ENCODE results near the gene SLC25A6. TPM values are rescaled to one million over a fixed set of nuclear protein-coding genes. Genes with fewer than 3 reads are reported as not detected.

The SLC25A6 gene
- polyA plus RNA-seq, 1 donor from 2014 or later, result 184 TPM

DNA sequence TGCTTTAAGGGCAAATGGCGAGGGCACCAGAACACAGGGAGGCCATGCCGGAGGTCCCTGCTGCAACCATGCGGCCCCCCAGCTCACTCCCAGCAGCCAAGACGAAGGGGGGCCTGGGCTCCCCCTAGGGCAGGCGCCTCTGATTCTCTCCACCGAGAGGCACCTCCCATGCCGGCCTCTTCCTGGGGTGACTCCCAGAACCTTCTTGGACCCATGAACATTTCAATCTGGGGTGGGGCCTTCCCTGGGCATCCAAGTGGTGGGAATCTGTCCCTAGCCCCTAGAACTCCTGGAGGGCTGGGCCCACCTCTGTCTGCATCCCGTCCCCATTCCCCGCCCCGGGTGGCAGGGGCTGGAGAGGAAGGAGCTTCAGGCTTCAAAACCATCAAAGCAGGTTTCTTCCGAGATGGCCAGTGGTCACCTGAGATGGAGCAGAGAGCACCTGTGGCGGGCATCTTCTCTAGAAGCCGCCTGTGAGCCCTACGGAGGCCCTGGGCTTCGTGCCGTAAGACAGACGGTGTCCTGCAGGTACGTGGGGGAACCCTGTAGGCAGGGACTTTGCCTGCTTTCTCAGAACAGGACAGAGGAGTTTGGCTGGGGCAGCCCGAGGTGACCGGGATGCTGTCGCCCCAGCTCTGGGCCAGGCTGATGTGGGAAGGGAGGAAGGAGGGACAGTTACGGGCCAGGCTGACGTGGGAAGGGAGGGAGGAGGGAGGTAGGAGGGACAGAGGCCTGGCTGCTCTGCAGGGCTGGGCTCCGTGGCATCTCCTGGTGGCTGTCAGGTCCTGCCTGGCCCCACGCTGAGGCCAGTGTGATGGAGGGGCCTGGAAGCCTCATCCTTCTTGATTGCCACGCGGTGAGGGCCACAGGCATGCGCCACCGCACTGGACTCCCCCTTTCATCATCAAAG is 6.8 kb upstream of the SLC25A6 start:
- Histone ChIP-seq H3K9me2 (ENCODE audit: insufficient read depth, low read length) (no peaks in the 10 kb centered on the region), H3K9ac (ENCODE audit: low read length) (no peak overlapping the region), H3K36me3 (ENCODE audit: insufficient read depth, low read length) (peaks cover under 1% of the 10 kb centered on the region), H4K20me1 (ENCODE audit: insufficient read depth) (no peaks in the 10 kb centered on the region), H3K9me3 (ENCODE audit: low read length) (no peaks in the 10 kb centered on the region), H2AFZ (ENCODE audit: low read depth, low read length) (no peak overlapping the region), H3F3A (ENCODE audit: insufficient read depth, low read length, poor library complexity, severe bottlenecking) (no peaks in the 10 kb centered on the region), H3K4me2 (ENCODE audit: low read length) (no peak overlapping the region), H3K27me3 (ENCODE audit: insufficient read depth, low read depth, low read length) (no peaks in the 10 kb centered on the region), H3K27ac (ENCODE audit: low read length) (no peak overlapping the region), H3K79me2 (replicated peaks; ENCODE audit: insufficient read depth, low read length) (peaks cover 10% of the 10 kb centered on the region), H3K4me3 (ENCODE audit: low read length) (no peak overlapping the region)
- TF ChIP-seq, protein P1, sequence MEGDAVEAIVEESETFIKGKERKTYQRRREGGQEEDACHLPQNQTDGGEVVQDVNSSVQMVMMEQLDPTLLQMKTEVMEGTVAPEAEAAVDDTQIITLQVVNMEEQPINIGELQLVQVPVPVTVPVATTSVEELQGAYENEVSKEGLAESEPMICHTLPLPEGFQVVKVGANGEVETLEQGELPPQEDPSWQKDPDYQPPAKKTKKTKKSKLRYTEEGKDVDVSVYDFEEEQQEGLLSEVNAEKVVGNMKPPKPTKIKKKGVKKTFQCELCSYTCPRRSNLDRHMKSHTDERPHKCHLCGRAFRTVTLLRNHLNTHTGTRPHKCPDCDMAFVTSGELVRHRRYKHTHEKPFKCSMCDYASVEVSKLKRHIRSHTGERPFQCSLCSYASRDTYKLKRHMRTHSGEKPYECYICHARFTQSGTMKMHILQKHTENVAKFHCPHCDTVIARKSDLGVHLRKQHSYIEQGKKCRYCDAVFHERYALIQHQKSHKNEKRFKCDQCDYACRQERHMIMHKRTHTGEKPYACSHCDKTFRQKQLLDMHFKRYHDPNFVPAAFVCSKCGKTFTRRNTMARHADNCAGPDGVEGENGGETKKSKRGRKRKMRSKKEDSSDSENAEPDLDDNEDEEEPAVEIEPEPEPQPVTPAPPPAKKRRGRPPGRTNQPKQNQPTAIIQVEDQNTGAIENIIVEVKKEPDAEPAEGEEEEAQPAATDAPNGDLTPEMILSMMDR (IDR thresholded peaks at IDR 0.05; ENCODE audit: poor library complexity, severe bottlenecking), result no peak
- TF ChIP-seq POLR2AphosphoS5 (IDR thresholded peaks at IDR 0.05) (no peak), EP300 (conservative IDR thresholded peaks at IDR 0.05; ENCODE audit: poor library complexity, severe bottlenecking) (no peak), TAF1 (IDR thresholded peaks at IDR 0.05; ENCODE audit: low read depth) (no peak), RAD21 (conservative IDR thresholded peaks at IDR 0.05) (no peak), REST (IDR thresholded peaks at IDR 0.05; ENCODE audit: borderline replicate concordance) (no peak), EZH2 (IDR thresholded peaks at IDR 0.05; ENCODE audit: borderline replicate concordance, insufficient read depth, low read length, poor library complexity, severe bottlenecking) (no peak), MXI1 (conservative IDR thresholded peaks at IDR 0.05; ENCODE audit: poor library complexity, severe bottlenecking) (no peak), SMC3 (conservative IDR thresholded peaks at IDR 0.05; ENCODE audit: poor library complexity) (no peak)

GRCh38 chrX:1397441-1398270 is 5.7 kb upstream of the SLC25A6 start:
- Histone ChIP-seq H3K27me3 (ENCODE audit: insufficient read depth, low read depth, low read length) (no peaks in the 10 kb centered on the region), H4K20me1 (ENCODE audit: insufficient read depth) (no peaks in the 10 kb centered on the region), H3F3A (ENCODE audit: insufficient read depth, low read length, poor library complexity, severe bottlenecking) (no peaks in the 10 kb centered on the region), H3K79me2 (replicated peaks; ENCODE audit: insufficient read depth, low read length) (peaks cover 17% of the 10 kb centered on the region), H3K4me2 (ENCODE audit: low read length) (no peak overlapping the region), H3K9ac (ENCODE audit: low read length) (no peak overlapping the region), H3K9me2 (ENCODE audit: insufficient read depth, low read length) (no peaks in the 10 kb centered on the region), H3K36me3 (ENCODE audit: insufficient read depth, low read length) (no peaks in the 10 kb centered on the region), H3K4me3 (ENCODE audit: low read length) (no peak overlapping the region), H3K27ac (ENCODE audit: low read length) (no peak overlapping the region), H3K9me3 (ENCODE audit: low read length) (no peaks in the 10 kb centered on the region), H2AFZ (ENCODE audit: low read depth, low read length) (no peak overlapping the region)
- TF ChIP-seq, protein P1 (IDR thresholded peaks at IDR 0.05; ENCODE audit: poor library complexity, severe bottlenecking), result no peak
- TF ChIP-seq POLR2AphosphoS5 (IDR thresholded peaks at IDR 0.05) (no peak), MXI1 (conservative IDR thresholded peaks at IDR 0.05; ENCODE audit: poor library complexity, severe bottlenecking) (no peak), EZH2 (IDR thresholded peaks at IDR 0.05; ENCODE audit: borderline replicate concordance, insufficient read depth, low read length, poor library complexity, severe bottlenecking) (no peak), EP300 (conservative IDR thresholded peaks at IDR 0.05; ENCODE audit: poor library complexity, severe bottlenecking) (no peak), SMC3 (conservative IDR thresholded peaks at IDR 0.05; ENCODE audit: poor library complexity) (no peak), TAF1 (IDR thresholded peaks at IDR 0.05; ENCODE audit: low read depth) (no peak), REST (IDR thresholded peaks at IDR 0.05; ENCODE audit: borderline replicate concordance) (no peak), RAD21 (conservative IDR thresholded peaks at IDR 0.05) (no peak)
